Measurements from ENCODE around the gene GULP1.

Gene GULP1

GRCh38 chr2:188395903-188396689, 104.4 kb downstream of the GULP1 start:
- no peak for TF ChIP-seq SIN3A (IDR thresholded peaks at IDR 0.05; ENCODE audit: borderline replicate concordance, insufficient read depth, low read length)

DNA sequence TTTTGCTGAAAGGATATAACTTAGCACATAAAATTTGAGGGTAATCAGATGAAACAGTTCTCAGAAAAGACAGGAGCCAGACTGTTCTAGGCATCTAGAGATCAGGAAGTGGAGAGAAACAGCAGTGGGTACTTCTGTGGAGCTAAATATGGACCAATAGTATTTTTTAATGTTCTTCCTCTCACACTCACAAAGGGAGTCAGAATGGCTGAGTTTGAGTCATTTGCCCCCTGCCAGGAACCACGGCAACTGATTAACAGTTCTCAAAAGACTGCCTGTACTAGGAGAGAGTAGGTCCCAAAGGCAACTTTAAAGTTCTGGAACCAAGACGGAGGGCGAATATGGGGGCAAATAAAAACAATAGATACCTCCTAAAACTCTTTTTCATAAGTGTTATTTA, 107.5 kb downstream of the GULP1 start:
- TF ChIP-seq FOXP2 (optimal IDR thresholded peaks at IDR 0.05; ENCODE audit: borderline replicate concordance, extremely low read depth, extremely low read length, insufficient read depth) (no peak), SIN3A (IDR thresholded peaks at IDR 0.05; ENCODE audit: borderline replicate concordance, insufficient read depth, low read length) (no peak), TAF1 (IDR thresholded peaks at IDR 0.05; ENCODE audit: borderline replicate concordance, insufficient read depth, low read length) (no peak), POLR2AphosphoS5 (IDR thresholded peaks at IDR 0.05; ENCODE audit: low read depth, low read length) (no peak)
- TF ChIP-seq, protein P1, sequence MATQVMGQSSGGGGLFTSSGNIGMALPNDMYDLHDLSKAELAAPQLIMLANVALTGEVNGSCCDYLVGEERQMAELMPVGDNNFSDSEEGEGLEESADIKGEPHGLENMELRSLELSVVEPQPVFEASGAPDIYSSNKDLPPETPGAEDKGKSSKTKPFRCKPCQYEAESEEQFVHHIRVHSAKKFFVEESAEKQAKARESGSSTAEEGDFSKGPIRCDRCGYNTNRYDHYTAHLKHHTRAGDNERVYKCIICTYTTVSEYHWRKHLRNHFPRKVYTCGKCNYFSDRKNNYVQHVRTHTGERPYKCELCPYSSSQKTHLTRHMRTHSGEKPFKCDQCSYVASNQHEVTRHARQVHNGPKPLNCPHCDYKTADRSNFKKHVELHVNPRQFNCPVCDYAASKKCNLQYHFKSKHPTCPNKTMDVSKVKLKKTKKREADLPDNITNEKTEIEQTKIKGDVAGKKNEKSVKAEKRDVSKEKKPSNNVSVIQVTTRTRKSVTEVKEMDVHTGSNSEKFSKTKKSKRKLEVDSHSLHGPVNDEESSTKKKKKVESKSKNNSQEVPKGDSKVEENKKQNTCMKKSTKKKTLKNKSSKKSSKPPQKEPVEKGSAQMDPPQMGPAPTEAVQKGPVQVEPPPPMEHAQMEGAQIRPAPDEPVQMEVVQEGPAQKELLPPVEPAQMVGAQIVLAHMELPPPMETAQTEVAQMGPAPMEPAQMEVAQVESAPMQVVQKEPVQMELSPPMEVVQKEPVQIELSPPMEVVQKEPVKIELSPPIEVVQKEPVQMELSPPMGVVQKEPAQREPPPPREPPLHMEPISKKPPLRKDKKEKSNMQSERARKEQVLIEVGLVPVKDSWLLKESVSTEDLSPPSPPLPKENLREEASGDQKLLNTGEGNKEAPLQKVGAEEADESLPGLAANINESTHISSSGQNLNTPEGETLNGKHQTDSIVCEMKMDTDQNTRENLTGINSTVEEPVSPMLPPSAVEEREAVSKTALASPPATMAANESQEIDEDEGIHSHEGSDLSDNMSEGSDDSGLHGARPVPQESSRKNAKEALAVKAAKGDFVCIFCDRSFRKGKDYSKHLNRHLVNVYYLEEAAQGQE (IDR thresholded peaks at IDR 0.05; ENCODE audit: insufficient read depth in 1 of 2, low read depth in 2 of 2, low read length in 2 of 2) = no peak

- TF ChIP-seq TAF1 (IDR thresholded peaks at IDR 0.05; ENCODE audit: borderline replicate concordance, insufficient read depth, low read length) = no peak
- no peak for TF ChIP-seq POLR2AphosphoS5 (IDR thresholded peaks at IDR 0.05; ENCODE audit: low read depth, low read length)
- TF ChIP-seq, protein P1 (IDR thresholded peaks at IDR 0.05; ENCODE audit: insufficient read depth in 1 of 2, low read depth in 2 of 2, low read length in 2 of 2) = no peak
- no peak for TF ChIP-seq SIN3A (IDR thresholded peaks at IDR 0.05; ENCODE audit: borderline replicate concordance, insufficient read depth, low read length)
- no peak for TF ChIP-seq FOXP2 (optimal IDR thresholded peaks at IDR 0.05; ENCODE audit: borderline replicate concordance, extremely low read depth, extremely low read length, insufficient read depth)
These were observed 112.0 kb downstream of the GULP1 start for GRCh38 chr2:188403676-188404075.

- no peak for TF ChIP-seq SIN3A (IDR thresholded peaks at IDR 0.05; ENCODE audit: borderline replicate concordance, insufficient read depth, low read length)
These were observed 112.8 kb downstream of the GULP1 start for GRCh38 chr2:188404341-188405004.

- no peak for TF ChIP-seq POLR2AphosphoS5 (IDR thresholded peaks at IDR 0.05; ENCODE audit: low read depth, low read length)
- TF ChIP-seq TAF1 (IDR thresholded peaks at IDR 0.05; ENCODE audit: borderline replicate concordance, insufficient read depth, low read length) = no peak
- TF ChIP-seq SIN3A (IDR thresholded peaks at IDR 0.05; ENCODE audit: borderline replicate concordance, insufficient read depth, low read length) = no peak
- TF ChIP-seq, protein P1 (IDR thresholded peaks at IDR 0.05; ENCODE audit: insufficient read depth in 1 of 2, low read depth in 2 of 2, low read length in 2 of 2) = no peak
- TF ChIP-seq FOXP2 (optimal IDR thresholded peaks at IDR 0.05; ENCODE audit: borderline replicate concordance, extremely low read depth, extremely low read length, insufficient read depth) = no peak
These were observed 114.7 kb downstream of the GULP1 start for GRCh38 chr2:188406414-188406813.

- no peak for TF ChIP-seq SIN3A (IDR thresholded peaks at IDR 0.05; ENCODE audit: borderline replicate concordance, insufficient read depth, low read length)
- no peak for TF ChIP-seq FOXP2 (optimal IDR thresholded peaks at IDR 0.05; ENCODE audit: borderline replicate concordance, extremely low read depth, extremely low read length, insufficient read depth)
- no peak for TF ChIP-seq POLR2AphosphoS5 (IDR thresholded peaks at IDR 0.05; ENCODE audit: low read depth, low read length)
- TF ChIP-seq, protein P1 (IDR thresholded peaks at IDR 0.05; ENCODE audit: insufficient read depth in 1 of 2, low read depth in 2 of 2, low read length in 2 of 2) = no peak
- TF ChIP-seq TAF1 (IDR thresholded peaks at IDR 0.05; ENCODE audit: borderline replicate concordance, insufficient read depth, low read length) = no peak
These were observed 119.0 kb downstream of the GULP1 start for GRCh38 chr2:188410504-188411235.
